Vagina (tissue), 2 donors: ENCODE data around the gene NRGN.

ENCODE experiments used
- CTCF ChIP-seq, 3 experiments: fragments of 450-650 bp in 2 of 3; fragments of 200-600 bp in 1 of 3; sonication (generic) in 1 of 3; IDR thresholded peaks; one replicate each; pipeline ENCODE4 v1.5.1; 2017 to 2019; ENCODE audit warnings: antibody characterized with exemption in 3 of 3, mild to moderate bottlenecking in 2 of 3, moderate library complexity in 2 of 3
- POLR2A ChIP-seq, 2 donors: fragments of 450-650 bp; IDR thresholded peaks; one replicate each; pipeline ENCODE4 v1.6.1; 2017; ENCODE audit warnings: antibody characterized with exemption in 2 of 2, mild to moderate bottlenecking in 2 of 2, moderate library complexity in 2 of 2

- no peak for TF ChIP-seq CTCF (IDR thresholded peaks at IDR 0.05)
- no peak for TF ChIP-seq POLR2A (IDR thresholded peaks at IDR 0.05)
Observed at GRCh38 chr11:124761301-124762104, 21.8 kb downstream of the NRGN start.
